ENCODE results near the gene APLF.

The APLF gene

GRCh38 chr2:68579689-68580088, 112.3 kb downstream of the APLF start:
- no peak overlapping the region for H3K27ac ChIP-seq
- H4K20me1 ChIP-seq (ENCODE audit: insufficient read depth): no peaks in the 10 kb centered on the region
- H3K9ac ChIP-seq: no peak overlapping the region
- H3K36me3 ChIP-seq (ENCODE audit: insufficient read depth): no peaks in the 10 kb centered on the region
- H3K4me3 ChIP-seq (IDR thresholded peaks at IDR 0.05; ENCODE audit: insufficient read depth, low read depth, low read length): no peak overlapping the region
- H3K4me2 ChIP-seq: no peak overlapping the region
- no peaks in the 10 kb centered on the region for H3K79me2 ChIP-seq (ENCODE audit: insufficient read depth, low read depth)
- TF ChIP-seq, protein P1, sequence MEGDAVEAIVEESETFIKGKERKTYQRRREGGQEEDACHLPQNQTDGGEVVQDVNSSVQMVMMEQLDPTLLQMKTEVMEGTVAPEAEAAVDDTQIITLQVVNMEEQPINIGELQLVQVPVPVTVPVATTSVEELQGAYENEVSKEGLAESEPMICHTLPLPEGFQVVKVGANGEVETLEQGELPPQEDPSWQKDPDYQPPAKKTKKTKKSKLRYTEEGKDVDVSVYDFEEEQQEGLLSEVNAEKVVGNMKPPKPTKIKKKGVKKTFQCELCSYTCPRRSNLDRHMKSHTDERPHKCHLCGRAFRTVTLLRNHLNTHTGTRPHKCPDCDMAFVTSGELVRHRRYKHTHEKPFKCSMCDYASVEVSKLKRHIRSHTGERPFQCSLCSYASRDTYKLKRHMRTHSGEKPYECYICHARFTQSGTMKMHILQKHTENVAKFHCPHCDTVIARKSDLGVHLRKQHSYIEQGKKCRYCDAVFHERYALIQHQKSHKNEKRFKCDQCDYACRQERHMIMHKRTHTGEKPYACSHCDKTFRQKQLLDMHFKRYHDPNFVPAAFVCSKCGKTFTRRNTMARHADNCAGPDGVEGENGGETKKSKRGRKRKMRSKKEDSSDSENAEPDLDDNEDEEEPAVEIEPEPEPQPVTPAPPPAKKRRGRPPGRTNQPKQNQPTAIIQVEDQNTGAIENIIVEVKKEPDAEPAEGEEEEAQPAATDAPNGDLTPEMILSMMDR (conservative IDR thresholded peaks at IDR 0.05; ENCODE audit: low read depth, low read length): no peak
- H3K27me3 ChIP-seq (ENCODE audit: insufficient read depth, low read depth): no peaks in the 10 kb centered on the region
- H3K4me1 ChIP-seq (ENCODE audit: low read depth, poor library complexity, severe bottlenecking): no peaks in the 10 kb centered on the region
- H2AFZ ChIP-seq (ENCODE audit: low read depth): no peak overlapping the region

- no peak overlapping the region for H3K4me3 ChIP-seq (IDR thresholded peaks at IDR 0.05; ENCODE audit: insufficient read depth, low read depth, low read length)
- H3K27me3 ChIP-seq (ENCODE audit: insufficient read depth, low read depth): no peaks in the 10 kb centered on the region
- H3K27ac ChIP-seq: no peak overlapping the region
- H3K36me3 ChIP-seq (ENCODE audit: insufficient read depth): no peaks in the 10 kb centered on the region
- no peak overlapping the region for H3K9ac ChIP-seq
- no peak overlapping the region for H3K4me2 ChIP-seq
- TF ChIP-seq, protein P1 (conservative IDR thresholded peaks at IDR 0.05; ENCODE audit: low read depth, low read length): no peak
- H3K4me1 ChIP-seq (ENCODE audit: low read depth, poor library complexity, severe bottlenecking): no peaks in the 10 kb centered on the region
- H4K20me1 ChIP-seq (ENCODE audit: insufficient read depth): no peaks in the 10 kb centered on the region
- H3K79me2 ChIP-seq (ENCODE audit: insufficient read depth, low read depth): no peaks in the 10 kb centered on the region
- no peak overlapping the region for H2AFZ ChIP-seq (ENCODE audit: low read depth)
Observed at GRCh38 chr2:68588589-68588988, 121.2 kb downstream of the APLF start.

DNA sequence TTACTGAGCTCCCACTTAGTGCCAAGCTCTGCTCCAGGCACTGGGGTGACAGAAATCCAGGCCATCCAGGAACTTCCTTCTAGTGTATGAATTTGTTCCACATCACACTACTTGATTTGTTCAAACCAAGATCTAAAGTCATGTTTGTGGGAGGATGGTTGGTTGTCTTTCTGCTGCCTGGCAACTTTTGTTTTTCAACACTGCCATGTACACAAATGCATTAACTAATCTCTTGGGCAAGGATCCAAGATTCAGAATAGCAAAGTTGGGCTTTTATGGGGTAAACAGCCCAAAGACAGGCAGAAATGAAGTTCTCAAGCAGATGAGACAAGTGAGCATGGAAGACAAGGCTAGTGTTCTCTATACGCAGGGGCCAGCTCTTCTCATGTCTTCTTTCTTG, 122.6 kb downstream of the APLF start:
- Histone ChIP-seq H3K4me1 (ENCODE audit: low read depth, poor library complexity, severe bottlenecking) (peaks cover 5% of the 10 kb centered on the region), H3K4me2 (no peak overlapping the region), H2AFZ (ENCODE audit: low read depth) (no peak overlapping the region)

GRCh38 chr2:68590702-68591101, 123.3 kb downstream of the APLF start:
- Histone ChIP-seq H2AFZ (ENCODE audit: low read depth) (no peak overlapping the region), H3K36me3 (ENCODE audit: insufficient read depth) (no peaks in the 10 kb centered on the region), H4K20me1 (ENCODE audit: insufficient read depth) (no peaks in the 10 kb centered on the region), H3K4me3 (IDR thresholded peaks at IDR 0.05; ENCODE audit: insufficient read depth, low read depth, low read length) (no peak overlapping the region), H3K27ac (no peak overlapping the region), H3K79me2 (ENCODE audit: insufficient read depth, low read depth) (no peaks in the 10 kb centered on the region), H3K27me3 (ENCODE audit: insufficient read depth, low read depth) (no peaks in the 10 kb centered on the region), H3K4me2 (no peak overlapping the region), H3K9ac (no peak overlapping the region), H3K4me1 (ENCODE audit: low read depth, poor library complexity, severe bottlenecking) (peaks cover 7% of the 10 kb centered on the region)
- TF ChIP-seq, protein P1 (conservative IDR thresholded peaks at IDR 0.05; ENCODE audit: low read depth, low read length): no peak

More for the DNA sequence above, 122.6 kb downstream of the APLF start:
- Histone ChIP-seq H3K27me3 (ENCODE audit: insufficient read depth, low read depth) (no peaks in the 10 kb centered on the region), H3K4me3 (IDR thresholded peaks at IDR 0.05; ENCODE audit: insufficient read depth, low read depth, low read length) (no peak overlapping the region), H4K20me1 (ENCODE audit: insufficient read depth) (no peaks in the 10 kb centered on the region), H3K79me2 (ENCODE audit: insufficient read depth, low read depth) (no peaks in the 10 kb centered on the region), H3K9ac (no peak overlapping the region), H3K27ac (no peak overlapping the region), H3K36me3 (ENCODE audit: insufficient read depth) (no peaks in the 10 kb centered on the region)
- TF ChIP-seq, protein P1 (conservative IDR thresholded peaks at IDR 0.05; ENCODE audit: low read depth, low read length): no peak

Data from KMS-11 (cell line).